HUES64 (cell line): ENCODE data around the gene AHR.
A peak's percentile ranks its signal among the peaks of the same experiment; 100 is the strongest.
"Not testable (repeated sequence)": the region's sequence is repeated elsewhere in the genome, so short reads cannot be mapped to it uniquely, and the experiment has no call there.

Source experiments
- H3K27ac ChIP-seq: 2 replicates; pipeline ENCODE4 v1.7.0; 2013; ENCODE audit warnings: low read depth, low read length, inconsistent platforms
- H3K27me3 ChIP-seq: 2 replicates; pipeline ENCODE4 v1.6.1; 2013; ENCODE audit warnings: mild to moderate bottlenecking, low read length; ENCODE audit not compliant: insufficient read depth
- H3K36me3 ChIP-seq: 2 replicates; pipeline ENCODE4 v1.6.1; 2013; ENCODE audit warnings: mild to moderate bottlenecking, low read length; ENCODE audit not compliant: insufficient read depth
- H3K4me1 ChIP-seq: 2 replicates; pipeline ENCODE4 v1.6.1; 2013; ENCODE audit warnings: mild to moderate bottlenecking, low read length, moderate library complexity; ENCODE audit not compliant: insufficient read depth
- H3K4me3 ChIP-seq: 2 replicates; pipeline ENCODE4 v1.5.1; 2013; ENCODE audit warnings: mild to moderate bottlenecking, low read length, moderate library complexity
- H3K9ac ChIP-seq: 2 replicates; pipeline ENCODE4 v1.6.1; 2013; ENCODE audit warnings: mild to moderate bottlenecking, low read depth, low read length
- H3K9me3 ChIP-seq: 2 replicates; pipeline ENCODE4 v1.6.1; 2013; ENCODE audit warnings: low read depth, low read length; ENCODE audit not compliant: insufficient read depth
- WGBS: fragments of 150-250, 120-280 bp; methylation state at CpG from one replicate; pipeline ENCODE4 v1.1.7; 2013; ENCODE audit warnings: missing lambda C conversion rate; 5-methylcytosine and 5-hydroxymethylcytosine counted together

AHR gene

GRCh38 chr7:17339952-17340351 is 41.5 kb downstream of the AHR start:
- Histone ChIP-seq H3K36me3 (peaks cover 32% of the 10 kb centered on the region), H3K4me3 (no peak overlapping the region), H3K4me1 (peaks cover 15% of the 10 kb centered on the region), H3K27ac (peak overlapping the region; percentile 5; the same call in 1 of the 2 replicates), H3K9ac (no peak overlapping the region), H3K9me3 (no peaks in the 10 kb centered on the region), H3K27me3 (no peaks in the 10 kb centered on the region)
- 97% methylated on average over 3 of the region's 4 CpGs for WGBS

- no peaks in the 10 kb centered on the region for H3K9me3 ChIP-seq
- 33% methylated on average over 1 of the region's 1 CpG for WGBS
- no peaks in the 10 kb centered on the region for H3K27me3 ChIP-seq
- no peak overlapping the region for H3K9ac ChIP-seq
- H3K4me1 ChIP-seq: peaks cover 15% of the 10 kb centered on the region
- H3K27ac ChIP-seq: no peak overlapping the region
- H3K4me3 ChIP-seq: no peak overlapping the region
- H3K36me3 ChIP-seq: peaks cover 27% of the 10 kb centered on the region
Observed at GRCh38 chr7:17340655-17341054, 42.2 kb downstream of the AHR start.

DNA sequence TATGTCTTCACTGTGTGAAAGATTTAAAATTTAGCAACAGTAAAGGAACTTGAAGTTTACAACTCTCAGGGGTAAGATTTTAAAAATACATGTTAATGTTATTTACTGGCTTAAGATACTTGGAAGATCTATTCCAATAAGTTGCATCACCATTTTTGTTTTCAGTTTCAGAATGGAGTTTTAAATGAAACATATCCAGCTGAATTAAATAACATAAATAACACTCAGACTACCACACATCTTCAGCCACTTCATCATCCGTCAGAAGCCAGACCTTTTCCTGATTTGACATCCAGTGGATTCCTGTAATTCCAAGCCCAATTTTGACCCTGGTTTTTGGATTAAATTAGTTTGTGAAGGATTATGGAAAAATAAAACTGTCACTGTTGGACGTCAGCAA is 44.3 kb downstream of the AHR start:
- 79% methylated on average over 2 of the region's 2 CpGs for WGBS
- H3K36me3 ChIP-seq: peaks cover 17% of the 10 kb centered on the region
- no peak overlapping the region for H3K4me3 ChIP-seq
- no peaks in the 10 kb centered on the region for H3K9me3 ChIP-seq
- peaks cover 15% of the 10 kb centered on the region for H3K4me1 ChIP-seq
- H3K27me3 ChIP-seq: no peaks in the 10 kb centered on the region
- H3K27ac ChIP-seq: no peak overlapping the region
- H3K9ac ChIP-seq: no peak overlapping the region

DNA sequence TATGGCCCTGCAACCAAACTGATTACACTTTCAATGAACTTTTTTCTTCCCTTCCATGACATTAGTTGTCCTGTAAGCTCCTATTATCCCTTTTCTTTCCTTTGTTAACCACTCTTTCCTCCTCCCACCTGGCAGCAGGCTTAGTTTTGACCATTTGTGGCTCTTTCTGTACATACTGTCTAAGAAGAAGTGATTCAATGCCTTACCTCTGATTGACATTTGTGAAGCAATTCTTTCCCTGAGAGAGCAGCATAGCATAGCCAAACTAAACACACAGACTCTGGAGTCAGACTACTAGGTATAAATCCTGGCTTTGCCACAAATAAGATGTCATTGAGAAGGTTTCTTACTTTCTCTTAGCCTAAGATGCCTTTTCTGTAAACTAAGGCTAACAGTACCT is 48.9 kb downstream of the AHR start:
- H3K4me3 ChIP-seq: no peak overlapping the region
- H3K27ac ChIP-seq: no peak overlapping the region
- no peaks in the 10 kb centered on the region for H3K4me1 ChIP-seq
- no peaks in the 10 kb centered on the region for H3K9me3 ChIP-seq
- peaks cover 3% of the 10 kb centered on the region; the same call in 1 of the 2 replicates for H3K36me3 ChIP-seq
- no peak overlapping the region for H3K9ac ChIP-seq
- H3K27me3 ChIP-seq: no peaks in the 10 kb centered on the region

DNA sequence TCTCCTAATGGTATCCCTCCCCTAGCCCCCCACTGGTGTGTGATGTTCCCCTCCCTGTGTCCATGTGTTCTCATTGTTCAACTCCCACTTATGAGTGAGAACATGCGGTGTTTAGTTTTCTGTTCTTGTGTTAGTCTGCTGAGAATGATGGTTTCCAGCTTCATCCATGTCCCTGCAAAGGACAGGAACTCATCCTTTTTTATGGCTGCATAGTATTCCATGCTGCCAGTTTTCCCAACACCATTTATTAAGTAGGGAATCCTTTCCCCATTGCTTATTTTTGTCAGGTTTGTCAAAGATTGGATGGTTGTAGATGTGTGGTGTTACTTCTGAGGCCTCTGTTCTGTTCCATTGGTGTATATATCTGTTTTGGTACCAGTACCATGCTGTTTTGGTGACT is 50.5 kb downstream of the AHR start:
- not testable (repeated sequence) for H3K9me3 ChIP-seq, H3K27ac ChIP-seq, H3K9ac ChIP-seq, H3K4me1 ChIP-seq, H3K27me3 ChIP-seq, H3K4me3 ChIP-seq, H3K36me3 ChIP-seq
- 100% methylated on average over 1 of the region's 1 CpG for WGBS

DNA sequence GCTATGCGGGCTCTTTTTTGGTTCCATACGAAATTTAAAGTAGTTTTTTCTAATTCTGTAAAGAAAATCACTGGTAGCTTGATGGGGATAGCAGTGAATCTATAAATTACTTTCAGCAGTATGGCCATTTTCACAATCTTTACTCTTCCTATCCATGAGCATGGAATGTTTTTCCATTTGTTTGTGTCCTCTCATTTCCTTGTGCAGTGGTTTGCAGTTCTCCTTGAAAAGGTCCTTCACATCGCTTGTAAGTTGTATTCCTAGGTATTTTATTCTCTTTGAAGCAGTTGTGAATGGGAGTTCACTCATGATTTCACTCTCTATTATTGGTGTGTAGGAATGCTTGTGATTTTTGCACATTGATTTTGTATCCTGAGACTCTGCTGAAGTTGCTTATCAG is 51.9 kb downstream of the AHR start:
- H3K4me1 ChIP-seq, H3K9ac ChIP-seq, H3K27me3 ChIP-seq, H3K27ac ChIP-seq, H3K36me3 ChIP-seq, H3K4me3 ChIP-seq, H3K9me3 ChIP-seq: not testable (repeated sequence)
- WGBS: 100% methylated on average over 3 of the region's 3 CpGs

GRCh38 chr7:17353650-17354419 is 55.4 kb downstream of the AHR start:
- H3K9me3 ChIP-seq, H3K9ac ChIP-seq, H3K36me3 ChIP-seq, H3K4me3 ChIP-seq, H3K27me3 ChIP-seq, H3K27ac ChIP-seq, H3K4me1 ChIP-seq: not testable (repeated sequence)
- 94% methylated on average over 6 of the region's 6 CpGs for WGBS

DNA sequence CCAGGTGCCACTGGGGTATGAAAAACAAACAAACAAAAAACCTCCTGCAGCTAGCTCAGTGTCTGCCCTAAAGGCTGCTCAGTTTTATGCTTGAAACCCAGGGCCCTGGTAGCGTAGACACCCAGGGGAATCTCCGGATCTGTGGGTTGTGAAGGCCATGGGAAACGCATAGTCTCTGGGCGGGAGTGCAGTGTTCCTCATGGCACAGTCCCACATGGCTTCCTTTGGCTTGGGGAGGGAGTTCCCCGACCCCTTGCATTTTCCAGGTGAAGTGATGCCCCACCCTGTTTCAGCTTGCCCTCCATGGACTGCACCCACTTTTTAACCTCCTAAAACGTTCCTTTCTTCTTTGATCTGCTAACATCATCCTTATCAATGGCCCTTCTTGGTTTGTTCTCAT is 56.0 kb downstream of the AHR start:
- no peak overlapping the region for H3K9ac ChIP-seq
- no peaks in the 10 kb centered on the region for H3K36me3 ChIP-seq
- no peaks in the 10 kb centered on the region for H3K4me1 ChIP-seq
- no peak overlapping the region for H3K27ac ChIP-seq
- H3K27me3 ChIP-seq: no peaks in the 10 kb centered on the region
- no peak overlapping the region for H3K4me3 ChIP-seq
- 93% methylated on average over 6 of the region's 6 CpGs for WGBS
- H3K9me3 ChIP-seq: no peaks in the 10 kb centered on the region

- H3K4me1 ChIP-seq: no peaks in the 10 kb centered on the region
- H3K4me3 ChIP-seq: no peak overlapping the region
- no peaks in the 10 kb centered on the region for H3K9me3 ChIP-seq
- no peak overlapping the region for H3K9ac ChIP-seq
- H3K36me3 ChIP-seq: no peaks in the 10 kb centered on the region
- no peak overlapping the region for H3K27ac ChIP-seq
- no peaks in the 10 kb centered on the region for H3K27me3 ChIP-seq
Observed at GRCh38 chr7:17355050-17355449, 56.6 kb downstream of the AHR start.

DNA sequence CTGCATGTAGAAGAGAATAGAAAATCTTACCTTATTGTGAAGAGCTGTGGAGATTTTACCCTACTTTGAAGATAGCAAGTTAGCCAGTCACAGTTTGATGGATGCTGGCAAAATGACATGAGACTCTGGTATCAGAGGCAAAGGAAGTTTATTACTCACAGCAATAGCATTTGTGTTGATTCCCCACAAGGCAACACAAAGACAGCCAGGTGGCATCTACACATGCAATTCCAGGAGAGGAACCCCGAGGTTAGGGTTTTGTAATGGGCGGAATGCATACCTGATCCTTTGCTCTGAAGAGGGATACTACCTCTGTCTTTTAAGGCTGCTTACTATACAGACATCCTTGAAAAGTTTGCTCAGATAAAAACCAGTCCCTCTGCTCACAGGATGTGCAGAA is 59.5 kb downstream of the AHR start:
- Histone ChIP-seq H3K9ac (no peak overlapping the region), H3K4me3 (no peak overlapping the region), H3K27me3 (no peaks in the 10 kb centered on the region), H3K27ac (no peak overlapping the region), H3K9me3 (no peaks in the 10 kb centered on the region), H3K36me3 (no peaks in the 10 kb centered on the region), H3K4me1 (no peaks in the 10 kb centered on the region)
- 93% methylated on average over 2 of the region's 2 CpGs for WGBS

DNA sequence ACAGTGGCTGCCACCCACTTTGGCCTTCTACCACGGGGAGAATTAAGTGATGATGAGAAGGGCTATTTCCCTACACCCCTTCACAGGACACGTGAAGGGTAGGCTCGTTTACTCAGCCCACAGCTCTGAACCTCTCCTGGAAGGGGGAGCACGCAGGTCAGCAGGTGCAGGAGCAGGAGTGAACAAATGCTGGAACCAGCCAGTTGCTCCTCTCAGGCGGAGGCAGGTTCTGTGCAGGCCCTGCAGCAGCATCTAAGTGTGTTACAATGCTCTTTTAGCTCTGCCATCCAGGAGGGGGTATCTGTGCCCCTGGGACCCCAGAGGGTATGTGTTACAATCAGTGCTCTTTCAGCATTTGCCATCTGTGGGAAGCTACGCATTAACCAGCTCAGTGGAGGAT is 61.2 kb downstream of the AHR start:
- H3K9me3 ChIP-seq: no peaks in the 10 kb centered on the region
- H3K4me1 ChIP-seq: no peaks in the 10 kb centered on the region
- H3K27me3 ChIP-seq: no peaks in the 10 kb centered on the region
- H3K27ac ChIP-seq: no peak overlapping the region
- no peaks in the 10 kb centered on the region for H3K36me3 ChIP-seq
- no peak overlapping the region for H3K4me3 ChIP-seq
- H3K9ac ChIP-seq: no peak overlapping the region
- WGBS: 94% methylated on average over 5 of the region's 6 CpGs
